ENCODE data around the gene HSD17B8.

The HSD17B8 gene

DNA sequence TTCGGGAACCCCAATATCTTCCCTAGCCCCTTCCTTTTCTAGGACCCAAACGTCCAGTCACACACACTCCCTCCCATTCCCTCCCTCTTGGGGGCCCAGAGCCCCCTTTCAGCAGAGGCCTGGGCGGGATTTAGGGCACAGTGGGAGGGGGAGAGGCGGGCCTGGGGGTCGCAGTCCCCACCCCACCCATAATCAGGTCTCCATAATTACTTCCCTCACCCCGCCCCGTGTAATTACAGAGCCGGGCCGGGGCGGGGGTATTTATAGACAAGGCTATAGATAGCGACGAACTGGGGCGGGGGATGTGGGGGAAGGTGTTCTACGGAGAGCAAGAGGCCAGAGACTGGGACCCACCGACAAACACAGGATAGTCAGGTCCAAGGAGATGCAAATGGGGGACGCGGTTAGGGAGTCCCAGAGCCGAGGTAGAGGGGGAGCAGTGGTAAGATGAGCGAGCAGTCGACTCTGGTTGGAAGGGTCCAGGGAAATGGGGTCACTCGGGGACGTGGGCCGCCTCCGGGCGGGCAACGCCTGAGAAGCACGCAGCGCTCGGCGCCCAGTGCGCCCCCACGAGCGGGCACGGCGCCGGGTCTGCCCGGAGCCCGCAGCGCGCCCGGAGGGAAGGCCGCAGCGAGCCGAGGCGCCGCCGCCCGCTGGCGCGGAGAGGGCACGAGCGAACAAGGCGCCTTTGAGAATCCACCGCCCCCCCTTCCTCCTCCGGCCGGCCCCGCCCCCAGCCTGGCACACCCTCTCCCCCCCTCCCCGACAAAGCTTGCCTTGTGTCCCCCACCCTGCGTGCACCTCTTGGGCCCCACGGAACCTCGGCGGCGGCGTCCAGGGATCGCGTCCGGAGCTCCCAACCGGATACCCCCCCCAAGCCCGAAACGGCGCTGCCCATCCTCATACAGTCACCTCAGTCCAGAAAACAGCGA is 11.5 kb upstream of the HSD17B8 start:
- DNase-seq, result peak in 1 of 2 donors; percentile 45

DNA sequence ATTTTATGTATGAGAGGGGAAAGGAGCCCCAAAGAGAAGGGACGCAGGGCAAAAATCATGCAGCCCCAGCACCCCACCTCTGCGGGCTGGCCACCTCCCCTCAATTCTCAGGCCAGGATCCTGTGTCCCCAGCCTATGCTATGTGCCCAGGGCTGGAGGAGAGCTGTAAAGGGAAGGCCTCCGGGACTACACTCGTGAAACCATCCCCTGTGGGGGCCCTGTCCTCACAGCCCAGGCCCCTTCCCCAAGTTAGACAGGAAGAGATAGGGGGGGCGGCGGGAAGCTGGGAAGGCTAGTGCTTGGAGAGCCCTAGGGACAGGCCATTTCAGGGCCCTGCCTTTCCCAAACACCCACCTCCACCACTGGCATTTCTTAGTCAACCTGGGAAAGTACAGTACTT is 10.8 kb upstream of the HSD17B8 start:
- DNase-seq, result no peak

- DNase-seq, result no peak
These were observed 9.9 kb upstream of the HSD17B8 start for GRCh38 chr6:33194431-33194979.

DNA sequence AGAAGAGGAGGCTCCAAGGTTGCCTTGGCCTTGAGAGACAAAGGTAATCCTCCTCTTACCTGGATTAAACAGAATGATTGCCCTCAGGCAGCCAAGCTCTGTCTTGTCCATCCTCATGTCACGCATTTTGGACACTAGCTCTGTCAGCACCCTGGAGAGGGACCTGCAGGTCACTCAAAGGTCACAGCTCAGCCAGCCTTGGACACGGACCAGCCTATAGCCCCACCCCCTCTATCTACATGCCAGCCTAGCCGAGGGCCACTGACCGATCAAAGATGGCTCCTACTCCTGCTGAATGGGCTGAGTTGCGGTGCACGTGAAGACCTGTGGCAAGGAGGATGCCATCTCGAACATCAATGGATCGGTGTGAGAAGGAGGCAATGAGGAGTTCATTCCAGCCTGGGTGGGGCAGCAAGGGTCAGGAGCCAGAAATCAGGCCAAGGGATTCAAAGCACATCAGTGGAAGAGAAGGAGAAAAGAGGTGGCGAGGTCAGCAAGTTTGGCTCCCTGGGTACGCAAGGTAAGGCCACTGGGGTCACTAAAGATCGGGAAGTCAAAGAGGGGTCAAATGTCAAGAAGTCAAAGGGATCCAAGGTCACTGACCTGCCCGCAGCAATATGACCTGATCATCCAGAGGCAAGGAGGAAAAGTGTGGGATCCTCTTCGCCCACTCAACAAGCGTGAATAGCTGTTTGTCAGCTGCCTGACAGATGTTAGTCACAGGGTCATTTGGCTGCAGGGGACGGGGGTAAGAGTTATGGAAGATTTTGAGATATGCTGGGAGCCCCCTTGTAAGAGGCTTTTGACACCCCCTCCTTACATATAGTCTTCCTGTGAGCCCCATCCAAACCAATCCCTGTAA is 8.9 kb upstream of the HSD17B8 start:
- DNase-seq, result no peak

- DNase-seq, result no peak
These were observed 6.9 kb upstream of the HSD17B8 start for GRCh38 chr6:33197431-33198048.

DNA sequence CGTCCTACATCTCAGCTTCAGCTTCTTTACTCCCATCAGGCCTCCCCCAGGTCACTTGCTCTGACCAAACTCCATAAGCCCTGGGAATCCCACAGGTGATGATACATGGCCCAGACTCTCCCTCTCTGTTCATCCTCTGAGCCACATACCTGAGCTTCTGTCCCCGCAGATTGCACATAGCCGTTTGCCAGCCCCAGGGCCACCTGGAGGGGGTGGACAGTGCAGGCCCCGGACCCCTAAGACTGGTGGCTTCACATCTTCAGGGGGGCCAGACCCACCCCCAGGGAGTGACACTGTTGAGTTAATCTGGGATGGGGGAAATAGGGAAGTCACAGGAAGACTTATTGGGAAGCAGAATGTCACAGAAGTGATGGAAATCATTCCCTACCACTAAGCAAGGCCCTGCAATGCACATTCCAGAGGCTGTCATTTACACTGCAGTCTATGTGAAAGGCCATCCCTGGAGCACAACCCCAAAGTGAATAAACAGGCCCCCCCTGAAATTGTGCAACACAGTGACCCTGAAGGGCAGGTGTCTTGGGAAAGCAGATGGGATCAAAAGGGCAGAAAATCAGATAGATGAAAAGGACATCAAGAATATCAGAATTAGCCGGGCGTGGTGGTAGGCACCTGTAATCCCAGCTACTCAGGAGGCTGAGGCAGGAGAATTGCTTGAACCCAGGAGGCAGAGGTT is 6.1 kb upstream of the HSD17B8 start:
- no peak for DNase-seq

DNA sequence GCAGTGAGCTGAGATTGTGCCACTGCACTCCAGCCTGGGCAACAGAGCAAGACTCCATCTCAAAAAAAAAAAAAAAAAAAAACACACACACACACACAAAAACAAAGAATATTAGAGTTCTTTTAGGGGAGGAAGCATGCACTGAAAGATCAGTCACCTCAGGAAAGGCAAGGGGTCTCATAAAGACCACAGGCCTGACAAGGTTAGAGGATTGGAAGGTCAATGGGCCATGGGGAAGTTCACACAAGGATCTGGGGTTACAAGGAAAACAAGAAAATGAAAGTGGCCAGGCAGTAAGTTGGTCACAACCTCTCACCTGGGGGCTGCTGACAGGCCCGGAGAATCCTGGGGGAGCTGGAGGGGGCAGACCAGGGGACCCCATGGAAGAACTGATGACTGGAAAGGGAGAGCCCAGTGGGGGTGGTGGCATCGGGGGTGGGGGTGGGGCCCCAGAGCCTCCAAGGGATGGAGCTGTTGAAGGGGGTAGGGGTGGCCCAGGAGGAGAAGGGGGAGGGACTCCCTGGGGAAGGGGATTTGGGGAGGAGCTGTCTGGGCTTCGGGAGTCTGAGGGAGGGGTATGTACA is 5.5 kb upstream of the HSD17B8 start:
- DNase-seq, result no peak

- peak; percentile 77 to 82 for DNase-seq
These were observed 4.7 kb upstream of the HSD17B8 start for GRCh38 chr6:33199687-33200218.

DNA sequence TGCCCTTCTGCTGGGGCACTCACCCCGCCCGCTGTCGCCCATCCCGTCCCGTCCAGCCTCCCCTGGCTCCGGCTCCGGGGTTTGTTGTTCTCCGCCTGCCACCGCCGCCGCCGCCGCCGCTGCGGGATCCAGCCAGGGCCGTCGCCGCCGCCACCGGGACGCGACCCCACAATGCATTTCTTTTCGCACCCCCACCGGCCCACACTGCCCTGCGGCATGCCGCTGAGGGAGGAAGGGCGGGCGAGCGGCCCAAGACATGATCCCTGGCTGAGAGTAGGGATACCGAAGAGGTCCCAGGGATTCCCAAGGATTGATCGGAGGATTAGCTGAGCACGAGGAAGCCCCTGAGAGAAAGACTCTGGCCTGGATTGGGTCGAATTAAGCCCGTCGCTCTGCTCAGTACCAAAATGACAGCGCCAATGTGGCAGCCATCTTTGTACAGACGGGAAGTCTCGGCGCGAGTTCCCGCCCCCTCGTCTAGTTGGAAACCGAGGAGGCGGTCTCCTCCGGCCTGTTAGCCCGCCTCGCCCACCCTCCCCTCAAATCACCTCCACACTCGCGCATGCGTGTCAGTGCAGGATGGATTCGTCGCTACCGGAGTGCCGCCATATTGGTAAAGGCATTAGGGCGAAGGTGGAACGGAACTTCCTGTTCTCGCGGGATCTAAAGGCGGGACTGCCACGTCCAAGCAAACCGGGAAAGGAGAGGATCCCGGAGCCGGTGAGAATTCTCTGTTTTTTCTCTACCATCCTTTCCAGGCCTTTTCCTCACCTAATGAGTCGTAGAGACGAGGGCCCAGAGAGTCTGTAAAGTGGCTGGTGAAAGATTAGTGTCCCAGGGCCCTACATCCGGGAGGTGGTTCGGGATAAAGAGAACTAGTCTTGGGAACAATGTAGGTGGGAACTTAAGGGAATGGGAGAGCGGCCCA is 4.0 kb upstream of the HSD17B8 start, which contains the start of the genes RXRB and SLC39A7:
Gene RXRB (minus strand): TSS at position 447 of the 928 bp plus-strand sequence. CDS start 189 bp downstream, at position 258.
Gene SLC39A7 (plus strand): TSS at position 649 of the 928 bp plus-strand sequence. CDS start 379 bp downstream, outside the sequence.
- peak; percentile 99 for DNase-seq

DNA sequence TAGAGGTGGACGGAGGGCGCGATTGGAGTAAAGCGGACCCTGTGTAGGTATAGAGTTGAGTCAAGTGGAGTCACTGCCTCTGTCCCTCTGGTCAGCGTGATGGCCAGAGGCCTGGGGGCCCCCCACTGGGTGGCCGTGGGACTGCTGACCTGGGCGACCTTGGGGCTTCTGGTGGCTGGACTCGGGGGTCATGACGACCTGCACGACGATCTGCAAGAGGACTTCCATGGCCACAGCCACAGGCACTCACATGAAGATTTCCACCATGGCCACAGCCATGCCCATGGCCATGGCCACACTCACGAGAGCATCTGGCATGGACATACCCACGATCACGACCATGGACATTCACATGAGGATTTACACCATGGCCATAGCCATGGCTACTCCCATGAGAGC is 3.3 kb upstream of the HSD17B8 start:
- no peak for DNase-seq

DNA sequence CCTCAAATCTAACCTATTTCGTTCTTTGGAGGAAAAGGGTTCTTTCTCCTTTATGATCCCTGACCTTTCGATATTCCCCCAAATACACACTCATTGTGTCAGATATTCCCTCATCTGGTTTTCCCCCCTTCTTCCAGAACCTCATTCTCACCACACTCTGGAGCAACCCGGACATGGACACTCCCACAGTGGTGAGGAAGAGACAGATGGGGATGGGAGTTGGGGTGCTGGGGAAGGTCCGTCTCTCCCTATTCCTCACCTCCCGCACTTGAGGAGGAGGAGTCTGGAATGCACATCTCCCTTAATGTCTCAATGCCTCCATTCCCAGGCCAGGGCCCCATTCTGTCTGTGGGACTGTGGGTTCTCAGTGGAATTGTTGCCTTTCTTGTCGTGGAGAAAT is 2.5 kb upstream of the HSD17B8 start:
- DNase-seq, result no peak

- no peak for DNase-seq
These were observed 1.7 kb upstream of the HSD17B8 start for GRCh38 chr6:33202799-33203198.

GRCh38 chr6:33203443-33204164 is 851 bp upstream of the HSD17B8 start:
- DNase-seq, result no peak

DNA sequence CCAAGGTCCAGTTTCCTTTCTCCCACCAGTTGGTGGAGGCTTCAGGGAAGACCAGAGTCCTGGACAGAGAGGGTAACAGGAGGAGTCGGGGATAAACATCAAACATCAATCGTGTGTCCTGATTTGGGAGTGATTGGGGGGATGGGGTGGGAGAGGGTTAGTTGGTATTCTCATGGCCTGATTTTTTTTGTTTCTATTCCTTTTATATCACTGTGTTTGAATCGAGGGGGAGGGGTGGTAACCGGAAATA is 365 bp upstream of the HSD17B8 start:
- DNase-seq, result no peak

- peak; percentile 50 to 51 for DNase-seq
These were observed 954 bp downstream of the HSD17B8 start for GRCh38 chr6:33205191-33206026.

GRCh38 chr6:33206027-33206863 is 1.8 kb downstream of the HSD17B8 start:
- DNase-seq, result no peak

GRCh38 chr6:33206864-33207551 is 2.6 kb downstream of the HSD17B8 start:
- DNase-seq, result no peak
